Keratinocyte (primary cell): ENCODE results near the gene MYH15. TPM values are rescaled to one million over a fixed set of nuclear protein-coding genes. Genes with fewer than 3 reads are reported as not detected.

ENCODE experiments used
- DNase-seq: peaks from one replicate; pipeline ENCODE4 v3.0.0-alpha.2; 2011; ENCODE audit warnings: low read depth, missing footprints, low spot score
- FAIRE-seq: peaks from 2 replicates; lab custom pipeline; 2011; peaks lifted over from hg19 to GRCh38; lab: Jason Lieb, UNC
- H2AFZ ChIP-seq: 2 replicates; pipeline ENCODE4 v1.6.0; 2012; ENCODE audit warnings: low read length, control low read depth, inconsistent platforms; ENCODE audit not compliant: control insufficient read depth
- H3K27ac ChIP-seq: 2 replicates; pipeline ENCODE4 v1.5.1; 2011; ENCODE audit warnings: low read length; ENCODE audit not compliant: control insufficient read depth, insufficient read depth
- H3K27me3 ChIP-seq: 3 replicates; pipeline ENCODE4 v1.6.0; 2011; ENCODE audit warnings: low read length; ENCODE audit not compliant: control insufficient read depth, insufficient read depth; ENCODE audit errors: extremely low read depth
- H3K36me3 ChIP-seq, 2 experiments: 2 replicates in 1 of 2; 3 replicates in 1 of 2; pipeline ENCODE4 v1.5.1; 2011; ENCODE audit warnings: low read length in 2 of 2, mild to moderate bottlenecking in 1 of 2; ENCODE audit not compliant: control insufficient read depth in 2 of 2, insufficient read depth in 2 of 2; ENCODE audit errors: extremely low read depth in 1 of 2
- H3K4me1 ChIP-seq: 3 replicates; pipeline ENCODE4 v1.5.1; 2011; ENCODE audit warnings: low read length; ENCODE audit not compliant: control insufficient read depth, insufficient read depth; ENCODE audit errors: extremely low read depth
- H3K4me2 ChIP-seq: 3 replicates; pipeline ENCODE4 v1.6.0; 2011; ENCODE audit warnings: low read depth, low read length; ENCODE audit not compliant: control insufficient read depth, insufficient read depth; ENCODE audit errors: extremely low read depth
- H3K4me3 ChIP-seq, 3 experiments: fragments of 200-600 bp in 1 of 3; sonication (generic) in 1 of 3; 2 replicates in 2 of 3; 3 replicates in 1 of 3; pipeline ENCODE4 v1.5.1; 2011 to 2016; ENCODE audit warnings: low read length in 3 of 3, mild to moderate bottlenecking in 3 of 3, control low read depth in 2 of 3, inconsistent platforms in 1 of 3, low read depth in 1 of 3, mixed read lengths in 1 of 3, mixed run types in 1 of 3, moderate library complexity in 1 of 3; ENCODE audit not compliant: control insufficient read depth in 2 of 3, insufficient read depth in 2 of 3; ENCODE audit errors: extremely low read depth in 1 of 3
- H3K79me2 ChIP-seq: 2 replicates; pipeline ENCODE4 v1.6.0; 2012; ENCODE audit warnings: low read length; ENCODE audit not compliant: control insufficient read depth, insufficient read depth
- H3K9ac ChIP-seq: 3 replicates; pipeline ENCODE4 v1.6.0; 2011; ENCODE audit warnings: low read length; ENCODE audit not compliant: control insufficient read depth, insufficient read depth; ENCODE audit errors: extremely low read depth
- H3K9me1 ChIP-seq: 3 replicates; pipeline ENCODE4 v1.6.0; 2011; ENCODE audit warnings: low read length; ENCODE audit not compliant: control insufficient read depth, insufficient read depth; ENCODE audit errors: extremely low read depth
- H3K9me3 ChIP-seq: 2 replicates; pipeline ENCODE4 v1.5.1; 2012; ENCODE audit warnings: low read depth, low read length; ENCODE audit not compliant: control insufficient read depth
- H4K20me1 ChIP-seq: 3 replicates; pipeline ENCODE4 v1.6.0; 2011; ENCODE audit warnings: low read length; ENCODE audit not compliant: control insufficient read depth, insufficient read depth; ENCODE audit errors: extremely low read depth
- EZH2 ChIP-seq: IDR thresholded peaks from one replicate; pipeline ENCODE4 v1.6.1; 2012; ENCODE audit warnings: inconsistent platforms, mild to moderate bottlenecking, low read length, moderate library complexity
- dilution Hi-C: fragments of 300-500 bp; cut with MboI; formaldehyde crosslinking; loops from one replicate; pipeline ENCODE4 v1.7.0; 2020; ENCODE audit warnings: low sequenced_read_pairs; ENCODE audit not compliant: extremely low pct_ligation_motif_present
- polyA plus RNA-seq, 5 experiments: library from polyadenylated mRNA; depleted of rRNA in 3 of 5; stranded (reverse) in 3 of 5; stranded (forward) in 1 of 5; unstranded in 1 of 5; fragments of >200 nt; gene quantifications; 1 replicate in 1 of 5; 2 replicates in 3 of 5; 3 replicates in 1 of 5; pipeline versions ENCODE4 v1.2.1 to v1.2.3, GENCODE V29; 2011 to 2012; ENCODE audit warnings: missing spikeins in 2 of 5, low read depth in 1 of 5, low replicate concordance in 1 of 5
- TF ChIP-seq, protein P1 (sequence below), 3 experiments: IDR thresholded peaks in 1 of 3; conservative IDR thresholded peaks in 1 of 3; optimal IDR thresholded peaks in 1 of 3; 2 replicates in 2 of 3; 3 replicates in 1 of 3; pipeline versions ENCODE3 to v1.5.1; 2011; ENCODE audit warnings: low read length in 3 of 3, mild to moderate bottlenecking in 3 of 3, moderate library complexity in 2 of 3, control low read depth in 1 of 3, inconsistent platforms in 1 of 3; ENCODE audit not compliant: insufficient read depth in 2 of 3; ENCODE audit errors: extremely low read depth in 1 of 3

The MYH15 gene
- polyA plus RNA-seq, 1 donor (not counting 4 experiments of a cell fraction or from before 2014, with no cell fraction given) = 0.87 TPM

DNA sequence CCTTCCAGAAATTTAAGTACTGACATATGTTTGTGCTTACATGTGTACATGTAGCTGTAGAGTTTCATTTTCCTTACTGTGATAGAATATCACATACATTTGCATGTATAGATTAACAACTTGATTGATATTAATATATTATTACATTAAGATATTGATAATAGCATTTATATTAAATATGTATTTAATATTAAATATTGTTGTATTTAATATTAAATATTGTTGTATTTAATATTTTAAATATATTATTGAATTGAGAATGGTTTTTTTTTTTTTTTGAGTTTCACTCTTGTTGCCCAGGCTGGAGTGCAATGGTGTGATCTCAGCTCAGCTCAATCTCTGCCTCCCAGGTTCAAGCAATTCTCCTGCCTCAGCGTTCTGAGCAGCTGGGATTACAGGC lies 76.5 kb downstream of the MYH15 start:
- dilution Hi-C loops = no loop called here
- Histone ChIP-seq H3K79me2 (no peaks in the 10 kb centered on the region), H3K27ac (no peak overlapping the region), H3K4me3 (no peak overlapping the region), H3K27me3 (no peaks in the 10 kb centered on the region), H3K36me3 (no peaks in the 10 kb centered on the region), H2AFZ (no peak overlapping the region), H3K9ac (no peak overlapping the region), H3K4me1 (no peaks in the 10 kb centered on the region), H3K4me2 (no peak overlapping the region), H3K9me3 (no peaks in the 10 kb centered on the region), H3K9me1 (no peaks in the 10 kb centered on the region), H4K20me1 (no peaks in the 10 kb centered on the region)
- no peak for TF ChIP-seq EZH2
- TF ChIP-seq, protein P1, sequence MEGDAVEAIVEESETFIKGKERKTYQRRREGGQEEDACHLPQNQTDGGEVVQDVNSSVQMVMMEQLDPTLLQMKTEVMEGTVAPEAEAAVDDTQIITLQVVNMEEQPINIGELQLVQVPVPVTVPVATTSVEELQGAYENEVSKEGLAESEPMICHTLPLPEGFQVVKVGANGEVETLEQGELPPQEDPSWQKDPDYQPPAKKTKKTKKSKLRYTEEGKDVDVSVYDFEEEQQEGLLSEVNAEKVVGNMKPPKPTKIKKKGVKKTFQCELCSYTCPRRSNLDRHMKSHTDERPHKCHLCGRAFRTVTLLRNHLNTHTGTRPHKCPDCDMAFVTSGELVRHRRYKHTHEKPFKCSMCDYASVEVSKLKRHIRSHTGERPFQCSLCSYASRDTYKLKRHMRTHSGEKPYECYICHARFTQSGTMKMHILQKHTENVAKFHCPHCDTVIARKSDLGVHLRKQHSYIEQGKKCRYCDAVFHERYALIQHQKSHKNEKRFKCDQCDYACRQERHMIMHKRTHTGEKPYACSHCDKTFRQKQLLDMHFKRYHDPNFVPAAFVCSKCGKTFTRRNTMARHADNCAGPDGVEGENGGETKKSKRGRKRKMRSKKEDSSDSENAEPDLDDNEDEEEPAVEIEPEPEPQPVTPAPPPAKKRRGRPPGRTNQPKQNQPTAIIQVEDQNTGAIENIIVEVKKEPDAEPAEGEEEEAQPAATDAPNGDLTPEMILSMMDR (optimal IDR thresholded peaks at IDR 0.05 in 1 of 3, IDR thresholded peaks at IDR 0.05 in 1 of 3, conservative IDR thresholded peaks at IDR 0.05 in 1 of 3; ENCODE audit: extremely low read depth in 1 of 3, insufficient read depth in 2 of 3, low read length in 3 of 3) = no peak
- no peak for DNase-seq
- FAIRE-seq = no peak

DNA sequence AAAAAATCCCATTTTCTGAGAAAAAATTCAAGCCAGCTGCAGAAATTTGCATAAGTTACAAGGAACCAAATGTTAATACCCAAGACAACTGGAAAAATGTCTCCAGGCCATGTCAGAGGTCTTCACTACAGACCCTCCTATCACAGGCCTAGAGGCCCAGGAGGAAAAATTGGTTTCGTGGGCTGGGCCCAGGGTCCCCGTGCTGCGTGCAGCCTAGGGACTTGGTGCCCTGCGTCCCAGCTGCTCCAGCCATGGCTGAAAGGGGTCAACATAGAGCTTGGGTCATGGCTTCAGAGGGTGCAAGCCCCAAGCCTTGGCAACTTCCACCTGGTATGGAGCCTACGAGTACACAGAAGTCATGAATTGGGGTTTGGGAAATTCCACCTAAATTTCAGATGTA lies 78.0 kb downstream of the MYH15 start:
- Histone ChIP-seq H3K9me3 (no peaks in the 10 kb centered on the region), H3K79me2 (no peaks in the 10 kb centered on the region), H3K9me1 (no peaks in the 10 kb centered on the region), H2AFZ (no peak overlapping the region), H3K4me3 (no peak overlapping the region), H4K20me1 (no peaks in the 10 kb centered on the region), H3K4me1 (no peaks in the 10 kb centered on the region), H3K9ac (no peak overlapping the region), H3K36me3 (no peaks in the 10 kb centered on the region), H3K27me3 (no peaks in the 10 kb centered on the region), H3K4me2 (no peak overlapping the region), H3K27ac (no peak overlapping the region)
- FAIRE-seq (no peak), DNase-seq (no peak)
- dilution Hi-C loops = no loop called here
- no peak for TF ChIP-seq EZH2
- TF ChIP-seq, protein P1 (optimal IDR thresholded peaks at IDR 0.05 in 1 of 3, IDR thresholded peaks at IDR 0.05 in 1 of 3, conservative IDR thresholded peaks at IDR 0.05 in 1 of 3; ENCODE audit: extremely low read depth in 1 of 3, insufficient read depth in 2 of 3, low read length in 3 of 3) = no peak
